ENCODE data around the gene LOC128125822.

LOC128125822 gene

GRCh38 chr6:63556369-63556768 is 15.9 kb upstream of the LOC128125822 start:
- ATAC-seq = no peak
- Histone ChIP-seq H3K27ac (ENCODE audit: low read depth) (no peak overlapping the region), H2AFZ (no peak overlapping the region), H3F3A (replicated peaks; ENCODE audit: low read depth) (no peaks in the 10 kb centered on the region), H3K36me3 (ENCODE audit: insufficient read depth) (no peaks in the 10 kb centered on the region), H4K20me1 (replicated peaks; ENCODE audit: insufficient read depth) (no peaks in the 10 kb centered on the region), H3K4me1 (ENCODE audit: insufficient read depth) (no peaks in the 10 kb centered on the region; the same call in 1 of the 2 replicates), H3K79me2 (replicated peaks; ENCODE audit: insufficient read depth) (no peaks in the 10 kb centered on the region), H3K27me3 (ENCODE audit: insufficient read depth) (no peaks in the 10 kb centered on the region), H3K9me2 (ENCODE audit: insufficient read depth) (no peaks in the 10 kb centered on the region), H3K4me3 (no peak overlapping the region), H3K4me2 (no peak overlapping the region)
- Mint-ChIP-seq H3K27ac (no peak overlapping the region), H3K4me3 (no peak overlapping the region), H3K9me3 (peaks cover 3% of the 10 kb centered on the region; the same call in 2 of the 3 replicates), H3K4me1 (peaks cover 4% of the 10 kb centered on the region; the same call in 1 of the 3 replicates), H3K27me3 (ENCODE audit: insufficient read depth, low read depth, poor library complexity) (peaks cover 4% of the 10 kb centered on the region), H3K36me3 (ENCODE audit: low read depth) (no peaks in the 10 kb centered on the region)
- DNase-seq (ENCODE audit: low spot score) = no peak
- no peak for TF ChIP-seq STAT1 (IDR thresholded peaks at IDR 0.05; ENCODE audit: unreplicated experiment)
- no peak for TF ChIP-seq ZNF462 (CRISPR knock-in tag; IDR thresholded peaks at IDR 0.05)
- TF ChIP-seq CTCF (conservative IDR thresholded peaks at IDR 0.05; ENCODE audit: low read depth in 2 of 2) = no peak
- TF ChIP-seq ZNF331 (CRISPR knock-in tag; IDR thresholded peaks at IDR 0.05; ENCODE audit: low read depth) = no peak
- TF ChIP-seq ETS1 (IDR thresholded peaks at IDR 0.05) = no peak
- no peak for TF ChIP-seq EZH2 (IDR thresholded peaks at IDR 0.05; ENCODE audit: low read depth, unreplicated experiment)
- no peak for TF ChIP-seq REST (IDR thresholded peaks at IDR 0.05; ENCODE audit: unreplicated experiment)
- TF ChIP-seq ZNF114 (CRISPR knock-in tag; IDR thresholded peaks at IDR 0.05) = no peak
- no peak for TF ChIP-seq NANOG (IDR thresholded peaks at IDR 0.05; ENCODE audit: borderline replicate concordance)
- TF ChIP-seq JUNB (IDR thresholded peaks at IDR 0.05; ENCODE audit: unreplicated experiment) = no peak
- no peak for TF ChIP-seq POLR2AphosphoS5 (IDR thresholded peaks at IDR 0.05; ENCODE audit: low read depth)
- no peak for TF ChIP-seq CREB1 (CRISPR knock-in tag; IDR thresholded peaks at IDR 0.05; ENCODE audit: low read depth)
- no peak for TF ChIP-seq EZH2phosphoT487 (IDR thresholded peaks at IDR 0.05; ENCODE audit: unreplicated experiment)

All from GM23338 (cell line).